ENCODE data around the gene PDE4C. TPM values are rescaled to one million over a fixed set of nuclear protein-coding genes. Genes with fewer than 3 reads are reported as not detected.

The PDE4C gene
- total RNA-seq, 1 donor from 2014 or later, result 2.9 TPM

DNA sequence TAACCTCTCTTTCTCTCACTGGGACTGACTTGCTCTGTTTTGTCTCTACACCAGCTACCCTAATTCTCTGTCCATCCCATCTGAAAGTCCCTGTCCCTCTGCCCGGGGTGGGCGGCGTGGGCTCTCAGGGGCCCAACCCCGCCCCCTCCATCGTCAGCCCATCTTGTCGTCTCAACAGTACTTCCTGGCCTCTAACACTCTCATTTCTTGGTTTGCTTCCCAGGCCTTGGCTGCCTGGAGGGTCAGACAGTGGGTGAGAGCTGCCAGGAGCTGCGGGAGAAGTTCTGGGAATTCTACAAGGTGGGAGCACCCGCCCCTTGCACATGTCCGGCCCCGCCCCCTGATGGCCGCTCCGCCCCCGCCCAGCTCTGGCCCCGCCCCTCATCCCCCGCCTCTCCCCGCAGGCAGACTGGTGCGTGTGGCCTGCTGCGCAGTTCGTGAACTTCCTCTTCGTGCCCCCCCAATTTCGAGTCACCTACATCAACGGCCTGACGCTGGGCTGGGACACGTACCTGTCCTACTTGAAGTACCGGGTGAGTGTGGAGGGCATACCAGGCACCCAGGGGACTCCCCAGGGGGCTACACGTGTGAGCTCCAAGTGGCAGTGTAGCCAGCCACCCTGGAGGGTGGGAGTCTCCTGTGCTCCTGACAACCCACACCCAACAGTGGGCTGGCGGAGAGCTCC lies 31.5 kb downstream of the PDE4C start:
- Mint-ChIP-seq H3K4me1 (ENCODE audit: low read depth) (peaks cover 24% of the 10 kb centered on the region), H3K27me3 (ENCODE audit: low read depth) (no peaks in the 10 kb centered on the region), H3K9me3 (ENCODE audit: low read depth) (no peaks in the 10 kb centered on the region), H3K36me3 (ENCODE audit: low read depth) (peaks cover 9% of the 10 kb centered on the region), H3K4me3 (ENCODE audit: unreplicated experiment) (peak overlapping the region; percentile 79), H3K27ac (ENCODE audit: unreplicated experiment) (peak overlapping the region; percentile 32)
- TF ChIP-seq, protein P1, sequence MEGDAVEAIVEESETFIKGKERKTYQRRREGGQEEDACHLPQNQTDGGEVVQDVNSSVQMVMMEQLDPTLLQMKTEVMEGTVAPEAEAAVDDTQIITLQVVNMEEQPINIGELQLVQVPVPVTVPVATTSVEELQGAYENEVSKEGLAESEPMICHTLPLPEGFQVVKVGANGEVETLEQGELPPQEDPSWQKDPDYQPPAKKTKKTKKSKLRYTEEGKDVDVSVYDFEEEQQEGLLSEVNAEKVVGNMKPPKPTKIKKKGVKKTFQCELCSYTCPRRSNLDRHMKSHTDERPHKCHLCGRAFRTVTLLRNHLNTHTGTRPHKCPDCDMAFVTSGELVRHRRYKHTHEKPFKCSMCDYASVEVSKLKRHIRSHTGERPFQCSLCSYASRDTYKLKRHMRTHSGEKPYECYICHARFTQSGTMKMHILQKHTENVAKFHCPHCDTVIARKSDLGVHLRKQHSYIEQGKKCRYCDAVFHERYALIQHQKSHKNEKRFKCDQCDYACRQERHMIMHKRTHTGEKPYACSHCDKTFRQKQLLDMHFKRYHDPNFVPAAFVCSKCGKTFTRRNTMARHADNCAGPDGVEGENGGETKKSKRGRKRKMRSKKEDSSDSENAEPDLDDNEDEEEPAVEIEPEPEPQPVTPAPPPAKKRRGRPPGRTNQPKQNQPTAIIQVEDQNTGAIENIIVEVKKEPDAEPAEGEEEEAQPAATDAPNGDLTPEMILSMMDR (IDR thresholded peaks at IDR 0.05), result no peak
- no peak for DNase-seq (ENCODE audit: low spot score)

DNA sequence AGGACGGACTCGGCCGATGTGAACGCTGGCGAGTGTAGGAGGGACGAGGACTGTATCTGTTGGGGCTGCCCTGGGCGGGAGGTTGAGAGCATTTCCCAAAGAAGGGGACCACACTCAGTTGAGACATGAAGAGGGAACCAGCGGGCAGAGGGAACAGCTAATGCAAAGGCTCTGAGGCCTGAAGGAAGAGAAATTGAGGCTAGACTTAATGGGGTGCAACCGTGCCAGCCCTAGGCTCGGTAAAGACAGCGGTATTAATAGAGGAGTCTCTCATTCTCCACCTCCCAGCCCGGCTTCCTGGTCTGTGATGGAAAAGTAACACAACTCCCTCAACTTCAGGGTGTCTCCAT lies 32.1 kb downstream of the PDE4C start:
- Mint-ChIP-seq H3K9me3 (ENCODE audit: low read depth) (no peaks in the 10 kb centered on the region), H3K4me1 (ENCODE audit: low read depth) (peaks cover 24% of the 10 kb centered on the region), H3K27me3 (ENCODE audit: low read depth) (no peaks in the 10 kb centered on the region), H3K27ac (ENCODE audit: unreplicated experiment) (peak overlapping the region; percentile 32), H3K36me3 (ENCODE audit: low read depth) (peaks cover 9% of the 10 kb centered on the region), H3K4me3 (ENCODE audit: unreplicated experiment) (peak overlapping the region; percentile 79)
- TF ChIP-seq, protein P1 (IDR thresholded peaks at IDR 0.05), result no peak
- DNase-seq (ENCODE audit: low spot score), result no peak

DNA sequence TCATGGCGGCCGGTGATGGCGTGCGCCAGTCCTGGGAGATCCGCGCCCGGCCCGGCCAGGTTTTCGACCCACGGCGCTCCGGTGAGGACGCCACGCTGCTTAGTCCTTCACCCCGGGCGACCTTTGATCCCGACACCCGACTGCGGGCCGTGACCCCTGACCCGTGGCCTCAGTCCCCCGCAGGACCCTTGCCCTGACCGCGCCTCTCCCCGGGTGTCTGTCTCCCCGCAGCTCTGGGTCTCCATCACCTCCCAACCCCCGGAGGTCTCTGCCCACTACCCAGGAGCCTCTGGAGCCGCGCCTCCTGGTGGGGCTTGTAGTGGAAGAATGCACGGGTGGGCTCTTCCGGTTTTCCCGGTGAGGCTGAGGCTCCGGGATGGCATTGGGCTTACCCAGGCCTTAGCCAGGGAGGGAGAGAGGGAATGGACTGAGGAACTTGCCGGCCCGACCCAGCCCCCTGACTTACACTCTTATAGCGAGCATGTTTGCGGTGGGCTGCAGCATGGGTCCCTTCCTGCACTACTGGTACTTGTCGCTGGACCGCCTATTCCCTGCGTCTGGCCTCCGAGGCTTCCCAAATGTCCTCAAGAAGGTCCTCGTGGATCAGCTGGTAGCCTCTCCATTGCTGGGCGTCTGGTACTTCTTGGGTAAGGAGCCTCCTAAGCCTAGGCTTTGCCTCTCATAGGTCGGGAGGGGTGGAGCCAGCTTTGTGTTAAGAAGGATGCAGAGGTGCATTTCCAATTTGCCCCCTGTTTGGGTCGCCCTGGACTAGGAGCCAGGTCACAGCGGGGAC lies 32.7 kb downstream of the PDE4C start:
- TF ChIP-seq, protein P1 (IDR thresholded peaks at IDR 0.05), result peak; percentile 51
- no peak for DNase-seq (ENCODE audit: low spot score)
- H3K36me3 Mint-ChIP-seq (ENCODE audit: low read depth), result peaks cover 8% of the 10 kb centered on the region
- H3K27me3 Mint-ChIP-seq (ENCODE audit: low read depth), result no peaks in the 10 kb centered on the region
- H3K27ac Mint-ChIP-seq (ENCODE audit: unreplicated experiment), result peak overlapping the region; percentile 94
- H3K4me3 Mint-ChIP-seq (ENCODE audit: unreplicated experiment), result peak overlapping the region; percentile 79
- H3K4me1 Mint-ChIP-seq (ENCODE audit: low read depth), result peaks cover 24% of the 10 kb centered on the region
- H3K9me3 Mint-ChIP-seq (ENCODE audit: low read depth), result no peaks in the 10 kb centered on the region

DNA sequence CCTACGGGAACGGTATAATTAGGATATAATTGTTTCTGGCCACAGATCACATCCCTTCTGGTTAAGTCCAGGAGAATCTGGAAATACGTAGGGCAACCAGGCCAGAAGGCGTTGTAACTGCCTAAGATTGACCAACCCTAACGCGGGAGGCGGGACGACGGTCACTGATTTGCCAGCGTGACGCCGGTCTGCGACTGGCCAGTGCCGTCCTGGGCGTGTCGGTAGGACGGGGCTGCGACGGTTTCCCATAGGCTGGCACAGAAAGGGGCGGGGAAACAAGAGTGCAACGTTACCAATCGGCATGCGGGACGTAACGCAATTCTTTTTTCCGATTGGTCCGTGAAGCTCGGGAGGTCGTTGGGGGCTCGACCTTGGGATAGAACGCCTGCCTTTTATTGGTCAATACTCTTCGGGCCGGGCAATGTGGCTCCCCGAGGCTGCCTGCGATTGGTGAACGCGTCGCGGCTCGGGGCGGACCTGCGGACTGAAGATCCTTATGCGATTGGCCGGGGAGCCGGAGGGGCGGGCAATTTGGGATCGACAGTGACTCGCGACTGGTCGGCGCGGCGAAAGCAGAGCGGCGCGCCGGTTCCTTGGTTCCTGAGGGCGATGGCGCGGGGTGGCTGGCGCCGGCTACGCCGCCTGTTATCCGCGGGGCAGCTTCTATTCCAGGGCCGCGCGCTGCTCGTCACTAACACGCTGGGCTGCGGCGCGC lies 33.4 kb downstream of the PDE4C start, which contains the start of gene MPV17L2:
Gene MPV17L2 (plus strand): TSS at position 546 of the 715 bp plus-strand sequence. CDS start 64 bp downstream, at position 610.
- Mint-ChIP-seq H3K27me3 (ENCODE audit: low read depth) (no peaks in the 10 kb centered on the region), H3K9me3 (ENCODE audit: low read depth) (no peaks in the 10 kb centered on the region), H3K4me1 (ENCODE audit: low read depth) (peaks cover 24% of the 10 kb centered on the region), H3K4me3 (ENCODE audit: unreplicated experiment) (peak within 1 kb of the TSS; percentile 79), H3K36me3 (ENCODE audit: low read depth) (peaks cover 2% of the 10 kb centered on the region), H3K27ac (ENCODE audit: unreplicated experiment) (peak within 1 kb of the TSS; percentile 94)
- TF ChIP-seq, protein P1 (IDR thresholded peaks at IDR 0.05), result no peak
- peak; percentile 100 for DNase-seq (ENCODE audit: low spot score)

DNA sequence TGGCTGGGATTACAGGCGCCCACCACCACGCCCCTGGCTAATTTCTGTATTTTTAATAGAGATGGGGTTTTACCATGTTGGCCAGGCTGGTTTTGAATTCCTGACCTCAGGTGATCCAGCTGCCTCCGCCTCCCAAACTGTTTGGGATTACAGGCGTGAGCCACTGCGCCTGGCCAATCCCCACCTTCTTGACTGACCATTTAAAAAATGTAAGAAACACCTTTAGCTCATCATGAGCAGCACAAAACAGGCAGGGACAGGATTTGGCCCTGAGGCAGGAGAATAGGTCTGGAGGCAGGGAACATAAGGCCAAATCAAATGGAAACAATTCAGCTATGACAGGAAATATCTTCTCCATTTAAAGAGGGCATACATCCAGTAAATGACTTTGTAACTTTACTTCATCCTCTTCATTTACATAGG lies 34.6 kb downstream of the PDE4C start:
- TF ChIP-seq, protein P1 (IDR thresholded peaks at IDR 0.05), result no peak
- Mint-ChIP-seq H3K27me3 (ENCODE audit: low read depth) (no peaks in the 10 kb centered on the region), H3K27ac (ENCODE audit: unreplicated experiment) (peak overlapping the region; percentile 94), H3K9me3 (ENCODE audit: low read depth) (no peaks in the 10 kb centered on the region), H3K4me1 (ENCODE audit: low read depth) (peaks cover 24% of the 10 kb centered on the region), H3K36me3 (ENCODE audit: low read depth) (peaks cover 2% of the 10 kb centered on the region), H3K4me3 (ENCODE audit: unreplicated experiment) (peak overlapping the region; percentile 79)
- no peak for DNase-seq (ENCODE audit: low spot score)

All from chondrocyte (in vitro differentiated cells).